Uterus (tissue), 2 donors: ENCODE measurements around the gene MED27.

Experiments used
- POLR2A ChIP-seq, 2 donors: fragments of 450-650 bp; IDR thresholded peaks; one replicate each; pipeline ENCODE4 v1.6.1; 2016; ENCODE audit warnings: antibody characterized with exemption in 2 of 2, mild to moderate bottlenecking in 1 of 2, moderate library complexity in 1 of 2
- TF ChIP-seq, protein P1 (sequence below), 4 experiments: fragments of 200-600 bp in 2 of 4; fragments of 450-650 bp in 2 of 4; sonication (generic) in 2 of 4; IDR thresholded peaks; one replicate each; pipeline ENCODE4 v1.5.1; 2016 to 2019; ENCODE audit warnings: antibody characterized with exemption in 4 of 4, mild to moderate bottlenecking in 2 of 4, moderate library complexity in 1 of 4

GRCh38 chr9:131960311-131960710, 119.4 kb downstream of the MED27 start:
- TF ChIP-seq, protein P1, sequence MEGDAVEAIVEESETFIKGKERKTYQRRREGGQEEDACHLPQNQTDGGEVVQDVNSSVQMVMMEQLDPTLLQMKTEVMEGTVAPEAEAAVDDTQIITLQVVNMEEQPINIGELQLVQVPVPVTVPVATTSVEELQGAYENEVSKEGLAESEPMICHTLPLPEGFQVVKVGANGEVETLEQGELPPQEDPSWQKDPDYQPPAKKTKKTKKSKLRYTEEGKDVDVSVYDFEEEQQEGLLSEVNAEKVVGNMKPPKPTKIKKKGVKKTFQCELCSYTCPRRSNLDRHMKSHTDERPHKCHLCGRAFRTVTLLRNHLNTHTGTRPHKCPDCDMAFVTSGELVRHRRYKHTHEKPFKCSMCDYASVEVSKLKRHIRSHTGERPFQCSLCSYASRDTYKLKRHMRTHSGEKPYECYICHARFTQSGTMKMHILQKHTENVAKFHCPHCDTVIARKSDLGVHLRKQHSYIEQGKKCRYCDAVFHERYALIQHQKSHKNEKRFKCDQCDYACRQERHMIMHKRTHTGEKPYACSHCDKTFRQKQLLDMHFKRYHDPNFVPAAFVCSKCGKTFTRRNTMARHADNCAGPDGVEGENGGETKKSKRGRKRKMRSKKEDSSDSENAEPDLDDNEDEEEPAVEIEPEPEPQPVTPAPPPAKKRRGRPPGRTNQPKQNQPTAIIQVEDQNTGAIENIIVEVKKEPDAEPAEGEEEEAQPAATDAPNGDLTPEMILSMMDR (IDR thresholded peaks at IDR 0.05), result no peak
- TF ChIP-seq POLR2A (IDR thresholded peaks at IDR 0.05), result no peak
